ENCODE measurements around the gene TMEM175. TPM values are rescaled to one million over a fixed set of nuclear protein-coding genes. Genes with fewer than 3 reads are reported as not detected.

Gene TMEM175
- total and polyA plus RNA-seq, 2 of the 13 experiments (the other 11 are each of a cell fraction or from before 2014, with no cell fraction given), result 5.1 to 9.9 TPM

DNA sequence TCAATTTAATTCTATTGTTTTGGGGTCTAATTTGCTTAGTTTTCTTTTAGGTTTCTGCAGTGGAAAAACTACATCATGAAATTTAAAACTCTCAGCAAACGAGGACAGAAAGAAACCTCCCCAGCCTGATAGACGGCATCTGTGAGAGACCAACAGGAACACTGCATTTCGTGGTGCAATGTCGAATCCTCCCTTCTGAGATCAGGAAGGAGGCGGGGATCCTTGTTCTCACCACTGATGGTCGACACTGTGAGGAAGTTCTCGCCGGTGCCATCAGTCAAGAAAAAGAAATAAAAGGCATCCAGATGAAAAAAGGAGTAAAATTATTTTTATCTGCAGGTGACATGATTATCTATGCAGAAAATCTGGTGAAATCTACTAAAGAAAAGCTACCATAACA is 16.7 kb upstream of the TMEM175 start:
- H3K4me1 ChIP-seq (ENCODE audit: insufficient read depth, low read length), result no peaks in the 10 kb centered on the region
- no peaks in the 10 kb centered on the region for H3K27me3 ChIP-seq (ENCODE audit: control insufficient read depth in 1 of 2, insufficient read depth in 2 of 2, low read length in 2 of 2)
- H3K9me3 ChIP-seq (ENCODE audit: low read length), result no peaks in the 10 kb centered on the region
- intact Hi-C loops (cut with micrococcal nuclease; ENCODE audit: unreplicated experiment), result no loop called here
- peaks cover 49% of the 10 kb centered on the region for H3K79me2 ChIP-seq (ENCODE audit: insufficient read depth, low read length)
- no peak overlapping the region for H3K4me2 ChIP-seq (ENCODE audit: low read depth, low read length)
- POLR2A ChIA-PET, result no interaction called here
- no peak overlapping the region for H2AFZ ChIP-seq (ENCODE audit: low read length)
- no peak overlapping the region for H3K4me3 ChIP-seq (replicated peaks in 1 of 3; ENCODE audit: insufficient read depth in 1 of 3, low read depth in 2 of 3, low read length in 3 of 3)
- no peak overlapping the region for H3K27ac ChIP-seq (ENCODE audit: extremely low read length, insufficient read depth, low read length)
- CTCF ChIA-PET (ENCODE audit: low intra/inter-chr PET ratio, low total read pairs), result no interaction called here
- FAIRE-seq (no peak), DNase-seq (ENCODE audit: low spot score) (no peak), ATAC-seq (no peak)
- no peak overlapping the region for H3K9ac ChIP-seq (ENCODE audit: insufficient read depth, low read depth, low read length)
- BruUV-seq (replicated peaks), result no TSS peak
- WGBS (ENCODE audit: low lambda C conversion rate), result 96% methylated on average over 8 of the region's 8 CpGs
- TF ChIP-seq BRCA1 (CRISPR knock-in tag; IDR thresholded peaks at IDR 0.05) (no peak), RBM39 (IDR thresholded peaks at IDR 0.05; ENCODE audit: low read depth, low read length, poor library complexity, severe bottlenecking) (no peak)
- TF ChIP-seq, protein P1, sequence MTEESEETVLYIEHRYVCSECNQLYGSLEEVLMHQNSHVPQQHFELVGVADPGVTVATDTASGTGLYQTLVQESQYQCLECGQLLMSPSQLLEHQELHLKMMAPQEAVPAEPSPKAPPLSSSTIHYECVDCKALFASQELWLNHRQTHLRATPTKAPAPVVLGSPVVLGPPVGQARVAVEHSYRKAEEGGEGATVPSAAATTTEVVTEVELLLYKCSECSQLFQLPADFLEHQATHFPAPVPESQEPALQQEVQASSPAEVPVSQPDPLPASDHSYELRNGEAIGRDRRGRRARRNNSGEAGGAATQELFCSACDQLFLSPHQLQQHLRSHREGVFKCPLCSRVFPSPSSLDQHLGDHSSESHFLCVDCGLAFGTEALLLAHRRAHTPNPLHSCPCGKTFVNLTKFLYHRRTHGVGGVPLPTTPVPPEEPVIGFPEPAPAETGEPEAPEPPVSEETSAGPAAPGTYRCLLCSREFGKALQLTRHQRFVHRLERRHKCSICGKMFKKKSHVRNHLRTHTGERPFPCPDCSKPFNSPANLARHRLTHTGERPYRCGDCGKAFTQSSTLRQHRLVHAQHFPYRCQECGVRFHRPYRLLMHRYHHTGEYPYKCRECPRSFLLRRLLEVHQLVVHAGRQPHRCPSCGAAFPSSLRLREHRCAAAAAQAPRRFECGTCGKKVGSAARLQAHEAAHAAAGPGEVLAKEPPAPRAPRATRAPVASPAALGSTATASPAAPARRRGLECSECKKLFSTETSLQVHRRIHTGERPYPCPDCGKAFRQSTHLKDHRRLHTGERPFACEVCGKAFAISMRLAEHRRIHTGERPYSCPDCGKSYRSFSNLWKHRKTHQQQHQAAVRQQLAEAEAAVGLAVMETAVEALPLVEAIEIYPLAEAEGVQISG (CRISPR knock-in tag; IDR thresholded peaks at IDR 0.05), result no peak
- in situ Hi-C loops (cut with HindIII; ENCODE audit: extremely low pct_ligation_motif_present, low pct_unique_long_range_greater_than_20kb), result no loop called here
- no peaks in the 10 kb centered on the region for H4K20me1 ChIP-seq (ENCODE audit: insufficient read depth, low read length)
- peaks cover 8 to 22% of the 10 kb centered on the region in 2 experiments; a peak in 4 of 5 replicates for H3K36me3 ChIP-seq (replicated peaks in 1 of 2; ENCODE audit: control insufficient read depth in 1 of 2, insufficient read depth in 2 of 2, low read length in 2 of 2)

DNA sequence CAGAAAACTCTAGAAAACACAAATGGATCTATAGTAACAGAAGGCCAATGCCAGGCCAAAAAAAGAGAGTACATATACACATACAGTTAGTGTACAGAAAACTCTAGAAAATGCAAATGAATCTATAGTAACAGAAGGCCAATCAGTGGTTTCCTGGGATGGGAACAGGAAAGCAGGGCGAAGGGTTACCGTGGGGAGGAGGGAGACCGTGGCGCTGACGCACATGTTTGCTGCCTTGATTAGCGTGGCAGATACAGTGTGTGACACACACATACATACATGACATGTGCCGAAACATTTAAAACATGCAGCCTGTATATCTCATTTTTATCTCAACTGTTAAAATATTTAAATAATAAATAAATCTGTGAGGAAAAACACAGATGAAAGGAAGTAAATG is 14.8 kb upstream of the TMEM175 start:
- no peak overlapping the region for H2AFZ ChIP-seq (ENCODE audit: low read length)
- H3K79me2 ChIP-seq (ENCODE audit: insufficient read depth, low read length), result peaks cover 65% of the 10 kb centered on the region
- DNase-seq (ENCODE audit: low spot score) (no peak), ATAC-seq (no peak), FAIRE-seq (no peak)
- H3K9me3 ChIP-seq (ENCODE audit: low read length), result no peaks in the 10 kb centered on the region
- H3K4me3 ChIP-seq (replicated peaks in 1 of 3; ENCODE audit: insufficient read depth in 1 of 3, low read depth in 2 of 3, low read length in 3 of 3), result no peak overlapping the region
- peaks cover 0 to 11% of the 10 kb centered on the region in 2 experiments; a peak in 3 of 5 replicates for H3K36me3 ChIP-seq (replicated peaks in 1 of 2; ENCODE audit: control insufficient read depth in 1 of 2, insufficient read depth in 2 of 2, low read length in 2 of 2)
- H4K20me1 ChIP-seq (ENCODE audit: insufficient read depth, low read length), result 0 out of 2 replicates have a peak, but pooled peaks cover 2% of the 10 kb centered on the region
- ChIA-PET POLR2A (no interaction called here), CTCF (ENCODE audit: low intra/inter-chr PET ratio, low total read pairs) (no interaction called here)
- in situ Hi-C loops (cut with HindIII; ENCODE audit: extremely low pct_ligation_motif_present, low pct_unique_long_range_greater_than_20kb), result no loop called here
- 97% methylated on average over 7 of the region's 7 CpGs for WGBS (ENCODE audit: low lambda C conversion rate)
- H3K27me3 ChIP-seq (ENCODE audit: control insufficient read depth in 1 of 2, insufficient read depth in 2 of 2, low read length in 2 of 2), result no peaks in the 10 kb centered on the region
- H3K9ac ChIP-seq (ENCODE audit: insufficient read depth, low read depth, low read length), result no peak overlapping the region
- BruUV-seq (replicated peaks), result no TSS peak
- H3K27ac ChIP-seq (ENCODE audit: extremely low read length, insufficient read depth, low read length), result no peak overlapping the region
- intact Hi-C loops (cut with micrococcal nuclease; ENCODE audit: unreplicated experiment), result no loop called here
- no peak overlapping the region for H3K4me2 ChIP-seq (ENCODE audit: low read depth, low read length)
- no peaks in the 10 kb centered on the region for H3K4me1 ChIP-seq (ENCODE audit: insufficient read depth, low read length)
- TF ChIP-seq NBN (conservative IDR thresholded peaks at IDR 0.05) (no peak), SOX6 (IDR thresholded peaks at IDR 0.05) (no peak), SOX6 (CRISPR knock-in tag; IDR thresholded peaks at IDR 0.05) (no peak), SUZ12 (IDR thresholded peaks at IDR 0.05; ENCODE audit: low read depth, low read length) (no peak), PLRG1 (conservative IDR thresholded peaks at IDR 0.05) (no peak), SNRNP70 (IDR thresholded peaks at IDR 0.05; ENCODE audit: low read depth, low read length) (no peak), MEIS2 (CRISPR knock-in tag; IDR thresholded peaks at IDR 0.05) (no peak), ZZZ3 (CRISPR knock-in tag; IDR thresholded peaks at IDR 0.05; ENCODE audit: borderline replicate concordance) (no peak)
- TF ChIP-seq, protein P2, sequence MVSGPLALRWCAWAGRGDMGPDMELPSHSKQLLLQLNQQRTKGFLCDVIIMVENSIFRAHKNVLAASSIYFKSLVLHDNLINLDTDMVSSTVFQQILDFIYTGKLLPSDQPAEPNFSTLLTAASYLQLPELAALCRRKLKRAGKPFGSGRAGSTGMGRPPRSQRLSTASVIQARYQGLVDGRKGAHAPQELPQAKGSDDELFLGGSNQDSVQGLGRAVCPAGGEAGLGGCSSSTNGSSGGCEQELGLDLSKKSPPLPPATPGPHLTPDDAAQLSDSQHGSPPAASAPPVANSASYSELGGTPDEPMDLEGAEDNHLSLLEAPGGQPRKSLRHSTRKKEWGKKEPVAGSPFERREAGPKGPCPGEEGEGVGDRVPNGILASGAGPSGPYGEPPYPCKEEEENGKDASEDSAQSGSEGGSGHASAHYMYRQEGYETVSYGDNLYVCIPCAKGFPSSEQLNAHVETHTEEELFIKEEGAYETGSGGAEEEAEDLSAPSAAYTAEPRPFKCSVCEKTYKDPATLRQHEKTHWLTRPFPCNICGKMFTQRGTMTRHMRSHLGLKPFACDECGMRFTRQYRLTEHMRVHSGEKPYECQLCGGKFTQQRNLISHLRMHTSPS (CRISPR knock-in tag; IDR thresholded peaks at IDR 0.05; ENCODE audit: low read depth), result no peak
- TF ChIP-seq, protein P3, sequence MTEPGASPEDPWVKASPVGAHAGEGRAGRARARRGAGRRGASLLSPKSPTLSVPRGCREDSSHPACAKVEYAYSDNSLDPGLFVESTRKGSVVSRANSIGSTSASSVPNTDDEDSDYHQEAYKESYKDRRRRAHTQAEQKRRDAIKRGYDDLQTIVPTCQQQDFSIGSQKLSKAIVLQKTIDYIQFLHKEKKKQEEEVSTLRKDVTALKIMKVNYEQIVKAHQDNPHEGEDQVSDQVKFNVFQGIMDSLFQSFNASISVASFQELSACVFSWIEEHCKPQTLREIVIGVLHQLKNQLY (CRISPR knock-in tag; IDR thresholded peaks at IDR 0.05), result no peak
- TF ChIP-seq, protein P4, sequence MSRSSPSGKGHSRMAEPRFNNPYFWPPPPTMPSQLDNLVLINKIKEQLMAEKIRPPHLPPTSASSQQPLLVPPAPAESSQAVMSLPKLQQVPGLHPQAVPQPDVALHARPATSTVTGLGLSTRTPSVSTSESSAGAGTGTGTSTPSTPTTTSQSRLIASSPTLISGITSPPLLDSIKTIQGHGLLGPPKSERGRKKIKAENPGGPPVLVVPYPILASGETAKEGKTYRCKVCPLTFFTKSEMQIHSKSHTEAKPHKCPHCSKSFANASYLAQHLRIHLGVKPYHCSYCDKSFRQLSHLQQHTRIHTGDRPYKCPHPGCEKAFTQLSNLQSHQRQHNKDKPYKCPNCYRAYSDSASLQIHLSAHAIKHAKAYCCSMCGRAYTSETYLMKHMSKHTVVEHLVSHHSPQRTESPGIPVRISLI (CRISPR knock-in tag; IDR thresholded peaks at IDR 0.05; ENCODE audit: borderline replicate concordance), result no peak

Measured in HepG2 (cell line).